ENCODE results near the gene RPS21. TPM values are rescaled to one million over a fixed set of nuclear protein-coding genes. Genes with fewer than 3 reads are reported as not detected.

RPS21 gene
- total RNA-seq, 2 donors from 2014 or later: 1,506 to 4,377 TPM

DNA sequence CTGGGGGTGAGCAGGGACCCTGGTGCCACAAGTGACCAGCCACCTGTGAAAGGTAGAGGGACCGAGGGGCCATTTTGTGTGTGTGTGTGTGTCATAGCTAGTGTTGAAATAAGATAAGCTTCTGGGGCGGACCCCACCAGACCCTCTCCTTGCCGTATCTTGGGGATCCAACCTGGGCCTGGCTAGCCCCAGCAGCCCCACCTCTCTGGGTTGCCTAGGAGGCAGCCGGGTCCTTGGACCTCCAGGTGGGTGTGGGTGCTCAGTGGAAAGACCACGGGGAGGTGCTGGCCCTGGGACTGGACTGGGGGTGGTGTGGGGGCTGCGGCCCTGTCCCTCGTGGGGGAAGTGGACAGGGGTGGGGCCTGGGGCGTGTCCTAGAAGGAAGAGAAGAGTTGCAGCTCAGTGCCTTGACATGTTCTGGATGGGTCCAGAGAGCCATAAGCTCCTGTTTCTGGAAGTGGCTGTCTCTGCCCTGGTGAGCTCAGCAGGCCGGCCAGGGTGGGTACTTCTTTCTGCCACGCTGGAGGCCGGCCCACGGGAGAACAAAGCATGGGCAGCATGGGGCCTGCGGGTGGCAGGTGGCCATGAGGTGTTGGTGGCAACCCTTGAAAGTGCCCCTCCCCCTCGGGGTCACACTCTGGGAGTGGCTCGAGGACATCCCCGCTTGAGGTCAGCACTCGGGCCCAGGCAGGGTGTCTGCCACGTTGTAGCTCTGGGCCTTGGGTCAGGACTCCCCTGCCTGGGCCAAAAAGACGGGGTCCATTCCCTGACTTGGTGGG lies 32.0 kb downstream of the RPS21 start:
- Histone ChIP-seq H3K36me3 (no peaks in the 10 kb centered on the region), H3K4me1 (replicated peaks) (no peaks in the 10 kb centered on the region), H3K27me3 (replicated peaks; ENCODE audit: insufficient read depth) (no peaks in the 10 kb centered on the region), H3K9me3 (no peaks in the 10 kb centered on the region), H3K27ac (no peak overlapping the region), H3K4me3 (no peak overlapping the region)
- intact Hi-C loops (cut with DNase I): no loop called here
- whole genome bisulfite sequencing: 79% methylated on average over 19 of the region's 19 CpGs
- no peak for DNase-seq (ENCODE audit: low spot score)
- no peak for TF ChIP-seq POLR2A (IDR thresholded peaks at IDR 0.05)
- TF ChIP-seq POLR2AphosphoS5 (IDR thresholded peaks at IDR 0.05): no peak

DNA sequence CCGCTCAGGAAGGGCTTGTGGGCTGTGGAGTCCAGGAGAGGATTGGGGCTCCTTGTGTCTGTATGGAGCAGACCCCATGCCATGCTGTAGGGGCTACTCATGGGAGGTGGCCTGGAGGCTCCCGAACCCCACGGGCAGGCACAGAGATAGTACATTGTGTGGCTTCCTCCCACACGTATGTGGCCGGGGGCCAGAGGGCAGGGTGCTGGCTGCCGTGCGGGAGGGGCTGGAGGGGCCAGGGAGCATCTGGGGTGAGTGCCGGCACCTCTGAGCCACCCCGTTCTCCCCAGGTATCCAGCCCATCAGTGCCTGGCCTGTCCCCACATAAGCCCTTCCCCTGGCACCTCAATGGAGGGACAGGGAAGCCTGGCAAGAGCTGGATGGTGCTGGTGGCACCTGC lies 32.9 kb downstream of the RPS21 start:
- Histone ChIP-seq H3K4me1 (replicated peaks) (no peaks in the 10 kb centered on the region), H3K27me3 (replicated peaks; ENCODE audit: insufficient read depth) (no peaks in the 10 kb centered on the region), H3K27ac (no peak overlapping the region), H3K9me3 (no peaks in the 10 kb centered on the region), H3K4me3 (no peak overlapping the region), H3K36me3 (no peaks in the 10 kb centered on the region)
- no peak for TF ChIP-seq POLR2AphosphoS5 (IDR thresholded peaks at IDR 0.05)
- TF ChIP-seq, protein P1, sequence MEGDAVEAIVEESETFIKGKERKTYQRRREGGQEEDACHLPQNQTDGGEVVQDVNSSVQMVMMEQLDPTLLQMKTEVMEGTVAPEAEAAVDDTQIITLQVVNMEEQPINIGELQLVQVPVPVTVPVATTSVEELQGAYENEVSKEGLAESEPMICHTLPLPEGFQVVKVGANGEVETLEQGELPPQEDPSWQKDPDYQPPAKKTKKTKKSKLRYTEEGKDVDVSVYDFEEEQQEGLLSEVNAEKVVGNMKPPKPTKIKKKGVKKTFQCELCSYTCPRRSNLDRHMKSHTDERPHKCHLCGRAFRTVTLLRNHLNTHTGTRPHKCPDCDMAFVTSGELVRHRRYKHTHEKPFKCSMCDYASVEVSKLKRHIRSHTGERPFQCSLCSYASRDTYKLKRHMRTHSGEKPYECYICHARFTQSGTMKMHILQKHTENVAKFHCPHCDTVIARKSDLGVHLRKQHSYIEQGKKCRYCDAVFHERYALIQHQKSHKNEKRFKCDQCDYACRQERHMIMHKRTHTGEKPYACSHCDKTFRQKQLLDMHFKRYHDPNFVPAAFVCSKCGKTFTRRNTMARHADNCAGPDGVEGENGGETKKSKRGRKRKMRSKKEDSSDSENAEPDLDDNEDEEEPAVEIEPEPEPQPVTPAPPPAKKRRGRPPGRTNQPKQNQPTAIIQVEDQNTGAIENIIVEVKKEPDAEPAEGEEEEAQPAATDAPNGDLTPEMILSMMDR (IDR thresholded peaks at IDR 0.05): no peak
- DNase-seq (ENCODE audit: low spot score): no peak
- WGBS: 64% methylated on average over 9 of the region's 9 CpGs
- intact Hi-C loops (cut with DNase I): no loop called here

DNA sequence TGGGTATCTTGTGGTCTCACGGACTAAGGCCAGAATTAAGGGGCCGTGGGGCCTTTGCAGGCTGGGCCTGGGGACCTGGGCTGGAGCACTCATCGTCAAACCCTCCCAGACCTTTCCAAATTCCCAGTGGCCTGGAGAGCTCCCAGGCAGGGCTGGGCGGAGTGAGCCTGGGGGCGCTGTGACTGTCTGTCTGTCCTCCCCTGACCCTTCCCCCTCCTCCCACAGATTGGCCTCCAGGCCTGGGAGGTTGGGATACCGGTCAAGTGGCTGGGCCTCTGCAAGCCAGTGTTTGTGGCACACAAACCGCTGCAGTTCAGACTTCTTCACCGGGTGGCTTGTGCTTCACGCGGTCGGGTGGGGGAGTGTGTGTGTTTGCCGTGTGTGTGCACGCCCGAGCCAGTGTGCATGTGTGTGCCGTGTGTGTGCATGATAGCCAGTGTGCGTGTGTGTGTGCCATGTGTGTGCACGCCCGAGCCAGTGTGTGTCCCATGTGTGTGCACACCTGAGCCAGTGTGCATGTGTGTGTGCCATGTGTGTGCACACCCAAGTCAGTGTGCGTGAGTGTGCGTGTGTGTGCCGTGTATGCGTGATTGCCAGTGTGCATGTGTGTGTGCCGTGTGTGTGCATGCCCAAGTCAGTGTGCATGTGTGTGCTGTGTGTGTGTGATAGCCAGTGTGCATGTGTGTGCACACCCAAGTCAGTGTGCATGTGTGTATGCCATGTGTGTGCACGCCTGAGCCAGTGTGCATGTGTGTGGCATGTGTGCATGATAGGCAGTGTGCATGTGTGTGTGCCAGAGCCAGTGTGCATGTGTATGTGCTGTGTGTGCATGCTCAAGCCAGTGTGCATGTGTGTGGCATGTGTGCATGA lies 34.2 kb downstream of the RPS21 start:
- no peaks in the 10 kb centered on the region for H3K27me3 ChIP-seq (replicated peaks; ENCODE audit: insufficient read depth)
- TF ChIP-seq POLR2AphosphoS5 (IDR thresholded peaks at IDR 0.05): no peak
- TF ChIP-seq, protein P1 (IDR thresholded peaks at IDR 0.05): no peak
- no peak for TF ChIP-seq POLR2A (IDR thresholded peaks at IDR 0.05)
- H3K9me3 ChIP-seq: no peaks in the 10 kb centered on the region
- no peak for DNase-seq (ENCODE audit: low spot score)
- no peak overlapping the region for H3K27ac ChIP-seq
- intact Hi-C loops (cut with DNase I): no loop called here
- 90% methylated on average over 24 of the region's 24 CpGs for WGBS
- no peaks in the 10 kb centered on the region for H3K4me1 ChIP-seq (replicated peaks)
- no peak overlapping the region for H3K4me3 ChIP-seq
- no peaks in the 10 kb centered on the region for H3K36me3 ChIP-seq

DNA sequence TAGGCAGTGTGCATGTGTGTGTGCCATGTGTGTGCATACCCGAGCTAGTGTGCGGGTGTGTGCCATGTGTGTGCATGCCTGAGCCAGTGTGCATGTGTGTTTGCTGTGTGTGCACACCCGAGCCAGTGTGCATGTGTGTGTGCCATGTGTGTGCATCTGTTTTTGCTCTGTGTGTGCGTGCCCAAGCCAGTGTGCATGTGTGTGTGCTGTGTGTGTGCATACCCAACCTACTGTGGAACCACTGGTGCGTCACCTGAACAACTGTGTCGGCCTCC lies 34.8 kb downstream of the RPS21 start:
- TF ChIP-seq POLR2A (IDR thresholded peaks at IDR 0.05) (no peak), POLR2AphosphoS5 (IDR thresholded peaks at IDR 0.05) (no peak)
- TF ChIP-seq, protein P1 (IDR thresholded peaks at IDR 0.05): no peak
- Histone ChIP-seq H3K4me3 (no peak overlapping the region), H3K27me3 (replicated peaks; ENCODE audit: insufficient read depth) (no peaks in the 10 kb centered on the region), H3K27ac (no peak overlapping the region), H3K9me3 (no peaks in the 10 kb centered on the region), H3K36me3 (no peaks in the 10 kb centered on the region), H3K4me1 (replicated peaks) (no peaks in the 10 kb centered on the region)
- intact Hi-C loops (cut with DNase I): no loop called here
- WGBS: 93% methylated on average over 6 of the region's 6 CpGs
- DNase-seq (ENCODE audit: low spot score): no peak

DNA sequence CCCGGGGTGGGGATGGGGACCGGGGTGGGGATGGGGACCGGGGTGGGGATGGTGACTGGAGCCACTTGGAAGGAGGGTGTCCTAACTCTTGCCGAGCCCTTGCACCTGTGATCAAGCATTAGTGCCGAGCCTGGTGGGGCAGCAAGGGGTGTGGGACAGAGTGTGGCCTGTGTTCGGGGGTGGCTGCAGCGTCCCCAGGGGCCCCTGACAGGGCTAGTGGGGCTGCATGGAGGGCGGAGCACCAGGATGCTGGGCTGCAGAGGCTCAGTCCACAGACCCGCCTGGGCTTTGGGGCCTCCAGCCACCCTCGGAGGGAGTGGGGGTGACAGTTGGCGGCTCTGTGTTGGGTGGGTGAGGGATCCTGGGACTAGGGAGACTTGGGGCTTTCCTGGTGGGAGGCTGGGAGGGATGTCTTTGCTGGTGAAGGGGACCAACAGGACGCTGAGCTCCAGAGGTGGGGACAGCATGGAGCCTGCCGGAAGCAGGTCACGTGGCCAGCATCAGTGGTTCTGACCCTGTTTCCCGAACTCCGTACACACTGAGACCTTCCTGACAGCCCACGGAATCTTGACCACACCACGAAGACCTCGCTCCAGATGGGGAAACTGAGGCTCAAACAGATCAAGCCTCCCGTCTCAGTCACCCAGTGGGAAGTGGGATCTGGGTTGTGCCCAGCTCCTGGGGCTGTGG lies 35.9 kb downstream of the RPS21 start:
- TF ChIP-seq, protein P1 (IDR thresholded peaks at IDR 0.05): no peak
- TF ChIP-seq POLR2AphosphoS5 (IDR thresholded peaks at IDR 0.05) (no peak), POLR2A (IDR thresholded peaks at IDR 0.05) (no peak)
- intact Hi-C loops (cut with DNase I): no loop called here
- WGBS: 92% methylated on average over 20 of the region's 20 CpGs
- no peak for DNase-seq (ENCODE audit: low spot score)
- no peak overlapping the region for H3K4me3 ChIP-seq
- no peaks in the 10 kb centered on the region for H3K9me3 ChIP-seq
- H3K36me3 ChIP-seq: no peaks in the 10 kb centered on the region
- no peaks in the 10 kb centered on the region for H3K27me3 ChIP-seq (replicated peaks; ENCODE audit: insufficient read depth)
- H3K27ac ChIP-seq: no peak overlapping the region
- peaks cover 2% of the 10 kb centered on the region for H3K4me1 ChIP-seq (replicated peaks)
